ENCODE data around the gene SH3RF3. TPM values are rescaled to one million over a fixed set of nuclear protein-coding genes. Genes with fewer than 3 reads are reported as not detected.

Gene SH3RF3
- total RNA-seq, 2 donors from 2014 or later, result 1.5 to 1.8 TPM

GRCh38 chr2:109320195-109320922 is 191.4 kb downstream of the SH3RF3 start:
- H3K27me3 Mint-ChIP-seq (ENCODE audit: insufficient read depth), result no peaks in the 10 kb centered on the region
- DNase-seq, result no peak
- H3K36me3 Mint-ChIP-seq (ENCODE audit: low read depth), result no peaks in the 10 kb centered on the region
- no peaks in the 10 kb centered on the region for H3K36me3 ChIP-seq (ENCODE audit: control insufficient read depth, insufficient read depth, low read length)
- H3K9me3 Mint-ChIP-seq, result peaks cover 4% of the 10 kb centered on the region
- TF ChIP-seq CTCF (conservative IDR thresholded peaks at IDR 0.05), result no peak
- peaks cover 18% of the 10 kb centered on the region for H3K4me1 Mint-ChIP-seq
- H3K27ac Mint-ChIP-seq, result no peak overlapping the region
- H3K4me1 ChIP-seq (ENCODE audit: control insufficient read depth, insufficient read depth, low read length), result peaks cover 6% of the 10 kb centered on the region
- no peak overlapping the region for H3K4me3 ChIP-seq (ENCODE audit: low read length)
- H3K27ac ChIP-seq (ENCODE audit: low read depth, low read length), result no peak overlapping the region
- H3K9ac ChIP-seq (ENCODE audit: extremely low read depth, low read length, poor library complexity, severe bottlenecking), result no peak overlapping the region
- no peaks in the 10 kb centered on the region for H3K9me3 ChIP-seq (ENCODE audit: control insufficient read depth, low read length)
- 88% methylated on average over 12 to 13 of the region's 13 CpGs for WGBS, 2 experiments (ENCODE audit: insufficient coverage in 1 of 2, insufficient read length in 1 of 2)
- H3K4me3 Mint-ChIP-seq, result no peak overlapping the region
- no peaks in the 10 kb centered on the region for H3K27me3 ChIP-seq (ENCODE audit: control insufficient read depth, insufficient read depth, low read length, poor library complexity, severe bottlenecking)

DNA sequence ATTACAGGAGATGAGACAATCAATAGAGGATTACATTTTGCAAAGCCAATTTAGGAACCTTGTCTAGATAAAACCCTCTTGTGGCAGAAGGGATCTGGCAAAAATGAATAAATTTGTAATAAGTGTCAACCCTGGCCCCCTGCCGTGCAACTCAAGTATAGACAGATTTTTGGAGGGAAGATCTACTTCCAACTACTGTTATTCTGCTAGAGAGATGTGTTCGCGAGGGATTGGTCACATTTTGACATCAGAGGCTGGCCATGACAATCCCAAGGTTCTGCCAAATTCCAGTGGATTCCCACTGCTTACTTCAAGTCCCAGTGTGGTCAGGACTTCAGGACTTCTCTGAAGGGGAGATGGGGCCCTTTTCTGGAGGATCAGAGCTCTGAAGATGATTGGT is 192.6 kb downstream of the SH3RF3 start:
- H3K27ac ChIP-seq (ENCODE audit: low read depth, low read length), result no peak overlapping the region
- TF ChIP-seq CTCF (conservative IDR thresholded peaks at IDR 0.05), result no peak
- 95 to 96% methylated on average over 3 of the region's 3 CpGs for WGBS, 2 experiments (ENCODE audit: insufficient coverage in 1 of 2, insufficient read length in 1 of 2)

DNA sequence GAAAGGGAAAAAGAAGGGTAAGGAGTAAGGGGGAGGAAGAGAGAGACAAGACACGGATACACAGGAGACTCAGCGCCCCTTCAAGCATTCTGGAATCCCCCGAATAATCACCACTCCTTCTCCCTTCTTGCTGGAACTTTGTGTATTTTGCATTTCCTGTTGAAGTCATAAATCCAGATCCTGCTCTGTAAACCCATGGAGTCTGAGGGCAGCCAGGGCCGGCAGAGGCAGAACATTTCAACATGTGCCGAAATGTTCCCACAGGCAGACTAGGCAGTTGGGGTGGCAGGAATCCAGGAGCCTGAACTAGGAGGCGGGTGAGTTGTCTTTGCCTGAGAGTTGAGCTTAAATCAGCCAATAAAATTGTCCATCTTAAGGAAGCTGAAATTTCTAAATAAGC is 193.1 kb downstream of the SH3RF3 start:
- Mint-ChIP-seq H3K9me3 (peaks cover 4% of the 10 kb centered on the region), H3K36me3 (ENCODE audit: low read depth) (no peaks in the 10 kb centered on the region), H3K27ac (no peak overlapping the region), H3K27me3 (ENCODE audit: insufficient read depth) (no peaks in the 10 kb centered on the region), H3K4me1 (peaks cover 18% of the 10 kb centered on the region), H3K4me3 (no peak overlapping the region)
- Histone ChIP-seq H3K9me3 (ENCODE audit: control insufficient read depth, low read length) (no peaks in the 10 kb centered on the region), H3K4me3 (ENCODE audit: low read length) (no peak overlapping the region), H3K4me1 (ENCODE audit: control insufficient read depth, insufficient read depth, low read length) (peaks cover 6% of the 10 kb centered on the region), H3K27ac (ENCODE audit: low read depth, low read length) (no peak overlapping the region), H3K36me3 (ENCODE audit: control insufficient read depth, insufficient read depth, low read length) (no peaks in the 10 kb centered on the region), H3K9ac (ENCODE audit: extremely low read depth, low read length, poor library complexity, severe bottlenecking) (no peak overlapping the region), H3K27me3 (ENCODE audit: control insufficient read depth, insufficient read depth, low read length, poor library complexity, severe bottlenecking) (no peaks in the 10 kb centered on the region)
- 84 to 89% methylated on average over 5 to 6 of the region's 6 CpGs for WGBS, 2 experiments (ENCODE audit: insufficient coverage in 1 of 2, insufficient read length in 1 of 2)
- DNase-seq, result no peak
- no peak for TF ChIP-seq CTCF (conservative IDR thresholded peaks at IDR 0.05)

More for the DNA sequence above, 192.6 kb downstream of the SH3RF3 start:
- Histone ChIP-seq H3K4me3 (ENCODE audit: low read length) (no peak overlapping the region), H3K9ac (ENCODE audit: extremely low read depth, low read length, poor library complexity, severe bottlenecking) (no peak overlapping the region), H3K9me3 (ENCODE audit: control insufficient read depth, low read length) (no peaks in the 10 kb centered on the region), H3K36me3 (ENCODE audit: control insufficient read depth, insufficient read depth, low read length) (no peaks in the 10 kb centered on the region), H3K4me1 (ENCODE audit: control insufficient read depth, insufficient read depth, low read length) (peaks cover 6% of the 10 kb centered on the region), H3K27me3 (ENCODE audit: control insufficient read depth, insufficient read depth, low read length, poor library complexity, severe bottlenecking) (no peaks in the 10 kb centered on the region)
- peaks cover 4% of the 10 kb centered on the region for H3K9me3 Mint-ChIP-seq
- no peak overlapping the region for H3K4me3 Mint-ChIP-seq
- no peaks in the 10 kb centered on the region for H3K36me3 Mint-ChIP-seq (ENCODE audit: low read depth)
- H3K27ac Mint-ChIP-seq, result no peak overlapping the region
- H3K4me1 Mint-ChIP-seq, result peaks cover 18% of the 10 kb centered on the region
- no peaks in the 10 kb centered on the region for H3K27me3 Mint-ChIP-seq (ENCODE audit: insufficient read depth)
- DNase-seq, result no peak
